UCSD-AML1 (cell line): ENCODE data around the gene SLC9A8.
"Not testable (repeated sequence)": the region's sequence is repeated elsewhere in the genome, so short reads cannot be mapped to it uniquely, and the experiment has no call there.

Source experiments
- DNase-seq: peaks from one replicate; lab custom pipeline; 2025; ENCODE audit not compliant: unreplicated experiment; lab: John Stamatoyannopoulos, UW

The SLC9A8 gene

GRCh38 chr20:49846206-49846807 lies 33.7 kb downstream of the SLC9A8 start:
- DNase-seq, result no peak

- no peak for DNase-seq
These were observed 38.0 kb downstream of the SLC9A8 start for GRCh38 chr20:49850463-49851230.

GRCh38 chr20:49851231-49851705 lies 38.6 kb downstream of the SLC9A8 start:
- DNase-seq, result no peak

- no peak for DNase-seq
These were observed 39.4 kb downstream of the SLC9A8 start for GRCh38 chr20:49851991-49852390.

GRCh38 chr20:49852522-49853080 lies 40.0 kb downstream of the SLC9A8 start:
- DNase-seq, result no peak

- no peak for DNase-seq
These were observed 41.0 kb downstream of the SLC9A8 start for GRCh38 chr20:49853640-49854039.

- DNase-seq, result no peak
These were observed 41.7 kb downstream of the SLC9A8 start for GRCh38 chr20:49854190-49854875.

- DNase-seq, result no peak
These were observed 44.3 kb downstream of the SLC9A8 start for GRCh38 chr20:49856904-49857303.

- DNase-seq, result no peak
These were observed 45.5 kb downstream of the SLC9A8 start for GRCh38 chr20:49858076-49858585.

GRCh38 chr20:49859011-49859410 lies 46.4 kb downstream of the SLC9A8 start:
- no peak for DNase-seq

- DNase-seq, result no peak
These were observed 47.2 kb downstream of the SLC9A8 start for GRCh38 chr20:49859807-49860206.

- not testable (repeated sequence) for DNase-seq
These were observed 48.6 kb downstream of the SLC9A8 start for GRCh38 chr20:49861232-49861631.

GRCh38 chr20:49862607-49863200 lies 50.1 kb downstream of the SLC9A8 start:
- no peak for DNase-seq

GRCh38 chr20:49863666-49864065 lies 51.0 kb downstream of the SLC9A8 start:
- DNase-seq, result no peak

GRCh38 chr20:49865559-49865958 lies 52.9 kb downstream of the SLC9A8 start:
- DNase-seq, result no peak

GRCh38 chr20:49866051-49866450 lies 53.4 kb downstream of the SLC9A8 start:
- DNase-seq, result no peak

GRCh38 chr20:49867453-49868215 lies 55.0 kb downstream of the SLC9A8 start:
- no peak for DNase-seq

GRCh38 chr20:49868538-49868937 lies 55.9 kb downstream of the SLC9A8 start:
- DNase-seq, result no peak

- no peak for DNase-seq
These were observed 56.3 kb downstream of the SLC9A8 start for GRCh38 chr20:49868964-49869363.

GRCh38 chr20:49870261-49870660 lies 57.6 kb downstream of the SLC9A8 start:
- no peak for DNase-seq
